Endothelial cell of umbilical vein (primary cell): Measurements from ENCODE around the gene HAVCR1. TPM values are rescaled to one million over a fixed set of nuclear protein-coding genes. Genes with fewer than 3 reads are reported as not detected.
"Not testable (repeated sequence)": the region's sequence is repeated elsewhere in the genome, so short reads cannot be mapped to it uniquely, and the experiment has no call there.

Source experiments
- BruUV-seq: library from RNA; stranded (reverse); fragments of 400-500 nt; replicated peaks from 2 replicates; lab custom pipeline; 2021; lab: Mats Ljungman, UMichigan
- CTCF ChIA-PET: fragments of 300-600, 350-600 bp; sonication (Branson Sonifier 250); formaldehyde crosslinking; loops from one replicate; lab custom pipeline; 2021; ENCODE audit warnings: antibody characterized with exemption, inconsistent platforms; lab: Charles Lee
- POLR2A ChIA-PET: fragments of 300-600, 350-600 bp; sonication (Branson Sonifier 250); formaldehyde crosslinking; loops from one replicate; lab custom pipeline; 2021; ENCODE audit warnings: antibody characterized with exemption, inconsistent platforms; lab: Charles Lee
- DNase-seq: peaks from one replicate; pipeline ENCODE4 v3.0.0-alpha.2; 2011; ENCODE audit warnings: low read depth, low spot score
- FAIRE-seq: peaks from 2 replicates; lab custom pipeline; 2011; peaks lifted over from hg19 to GRCh38; lab: Jason Lieb, UNC
- H2AFZ ChIP-seq: 2 replicates; pipeline ENCODE4 v1.6.0; 2012; ENCODE audit warnings: low read depth, low read length, control low read depth, inconsistent platforms
- H3K27ac ChIP-seq: 2 replicates; pipeline ENCODE4 v1.5.1; 2011; ENCODE audit warnings: low read depth, mild to moderate bottlenecking, control low read depth, low read length, moderate library complexity; ENCODE audit not compliant: insufficient read depth
- H3K27me3 ChIP-seq, 2 experiments: 2 replicates each; pipeline versions ENCODE4 v1.6.0 to v1.6.1; 2011; ENCODE audit warnings: low read length in 2 of 2, mixed read lengths in 1 of 2; ENCODE audit not compliant: control insufficient read depth in 2 of 2, insufficient read depth in 2 of 2
- H3K36me3 ChIP-seq, 2 experiments: 2 replicates in 1 of 2; 3 replicates in 1 of 2; pipeline ENCODE4 v1.5.1; 2011; ENCODE audit warnings: low read length in 2 of 2, mild to moderate bottlenecking in 1 of 2, moderate library complexity in 1 of 2; ENCODE audit not compliant: control insufficient read depth in 2 of 2, insufficient read depth in 2 of 2; ENCODE audit errors: extremely low read depth in 1 of 2
- H3K4me1 ChIP-seq: 3 replicates; pipeline ENCODE4 v1.5.1; 2011; ENCODE audit warnings: mild to moderate bottlenecking, low read length; ENCODE audit not compliant: control insufficient read depth, insufficient read depth; ENCODE audit errors: extremely low read depth
- H3K4me2 ChIP-seq: 2 replicates; pipeline ENCODE4 v1.6.1; 2011; ENCODE audit warnings: low read length, control low read depth, mixed read lengths; ENCODE audit not compliant: insufficient read depth
- H3K4me3 ChIP-seq, 3 experiments: fragments of 200-600 bp in 1 of 3; sonication (generic), shearing (Covaris generic) in 1 of 3; replicated peaks in 1 of 3; 2 replicates each; pipeline ENCODE4 v1.5.1; 2011 to 2016; ENCODE audit warnings: control low read depth in 3 of 3, low read length in 3 of 3, mild to moderate bottlenecking in 2 of 3, inconsistent platforms in 1 of 3, low read depth in 1 of 3, moderate library complexity in 1 of 3; ENCODE audit not compliant: insufficient read depth in 1 of 3
- H3K79me2 ChIP-seq: 2 replicates; pipeline ENCODE4 v1.6.0; 2012; ENCODE audit warnings: low read length, inconsistent platforms; ENCODE audit not compliant: control insufficient read depth, insufficient read depth
- H3K9ac ChIP-seq: replicated peaks from 2 replicates; pipeline ENCODE3; 2011; ENCODE audit warnings: low read length, control low read depth; ENCODE audit not compliant: insufficient read depth; ENCODE audit errors: extremely low read depth
- H3K9me1 ChIP-seq: replicated peaks from 3 replicates; pipeline ENCODE4 v1.6.0; 2011; ENCODE audit warnings: mild to moderate bottlenecking, low read length; ENCODE audit not compliant: control insufficient read depth, insufficient read depth; ENCODE audit errors: extremely low read depth
- H3K9me3 ChIP-seq: replicated peaks from 2 replicates; pipeline ENCODE4 v1.5.1; 2012; ENCODE audit warnings: low read length, inconsistent platforms; ENCODE audit not compliant: control insufficient read depth, insufficient read depth
- H4K20me1 ChIP-seq: replicated peaks from 2 replicates; pipeline ENCODE3; 2011; ENCODE audit warnings: mild to moderate bottlenecking, low read length; ENCODE audit not compliant: control insufficient read depth, insufficient read depth; ENCODE audit errors: extremely low read depth
- CTCF ChIP-seq, 2 donors: IDR thresholded peaks; 1 replicate in 1 of 2; 2 replicates in 1 of 2; pipeline ENCODE4 v1.5.1; 2011; ENCODE audit warnings: low read length in 2 of 2, mild to moderate bottlenecking in 2 of 2, moderate library complexity in 2 of 2, control low read depth in 1 of 2, inconsistent platforms in 1 of 2, low read depth in 1 of 2; ENCODE audit not compliant: insufficient read depth in 1 of 2; ENCODE audit errors: extremely low read depth in 1 of 2
- EZH2 ChIP-seq: IDR thresholded peaks from 2 replicates; pipeline ENCODE4 v1.6.1; 2012; ENCODE audit warnings: borderline replicate concordance, low read depth, mild to moderate bottlenecking, moderate library complexity, low read length, inconsistent platforms; ENCODE audit not compliant: severe bottlenecking
- FOS ChIP-seq: IDR thresholded peaks from 2 replicates; pipeline ENCODE4 v1.6.1; 2011; ENCODE audit warnings: mild to moderate bottlenecking, low read length, moderate library complexity, borderline replicate concordance; ENCODE audit not compliant: insufficient read depth
- GATA2 ChIP-seq: IDR thresholded peaks from 2 replicates; pipeline ENCODE4 v1.7.0; 2011; ENCODE audit warnings: low read depth, mild to moderate bottlenecking, moderate library complexity, mixed read lengths, low read length; ENCODE audit not compliant: insufficient read length, insufficient read depth
- JUN ChIP-seq: IDR thresholded peaks from 2 replicates; pipeline ENCODE4 v1.6.1; 2011; ENCODE audit warnings: borderline replicate concordance, low read depth; ENCODE audit not compliant: insufficient read length, insufficient read depth
- MAX ChIP-seq: IDR thresholded peaks from 2 replicates; pipeline ENCODE4 v1.6.1; 2011; ENCODE audit not compliant: insufficient read depth, insufficient read length
- MYC ChIP-seq: IDR thresholded peaks from one replicate; pipeline ENCODE4 v1.6.1; 2011; ENCODE audit warnings: mild to moderate bottlenecking, low read depth, low read length
- POLR2A ChIP-seq: IDR thresholded peaks from 2 replicates; pipeline ENCODE4 v1.6.1; 2012; ENCODE audit warnings: low read depth, mild to moderate bottlenecking, control low read depth, low read length
- POLR2AphosphoS5 ChIP-seq: IDR thresholded peaks from 2 replicates; pipeline ENCODE4 v1.6.1; 2012; ENCODE audit warnings: low read depth, mild to moderate bottlenecking, control low read depth, low read length, moderate library complexity; ENCODE audit not compliant: insufficient read depth
- dilution Hi-C: fragments of 300-500 bp; cut with MboI; formaldehyde crosslinking; loops from one replicate; pipeline ENCODE4 v1.15.0; 2019; ENCODE audit warnings: low sequenced_read_pairs; ENCODE audit not compliant: extremely low pct_ligation_motif_present
- intact Hi-C: fragments of 100-400 bp; cut with micrococcal nuclease; formaldehyde crosslinking; loops from one replicate; pipeline ENCODE4 v1.10.0; 2022
- polyA plus RNA-seq, 4 experiments: library from polyadenylated mRNA; depleted of rRNA in 3 of 4; stranded (reverse) in 3 of 4; unstranded in 1 of 4; fragments of >200 nt; gene quantifications; 2 replicates each; pipeline versions ENCODE4 v1.2.1 to v1.2.3, GENCODE V29; 2011 to 2012; ENCODE audit warnings: missing spikeins in 1 of 4
- total RNA-seq: library from RNA; stranded (reverse); gene quantifications from 2 replicates; pipeline ENCODE4 v1.2.3, GENCODE V29; 2021

Gene HAVCR1
- total and polyA plus RNA-seq, 2 donors (not counting 3 experiments of a cell fraction or from before 2014, with no cell fraction given), result not detected

- Histone ChIP-seq H3K9ac (no peak overlapping the region), H3K9me3 (no peaks in the 10 kb centered on the region), H3K4me3 (no peak overlapping the region), H3K79me2 (no peaks in the 10 kb centered on the region), H3K4me2 (no peak overlapping the region), H3K9me1 (no peaks in the 10 kb centered on the region), H2AFZ (no peak overlapping the region), H3K36me3 (no peaks in the 10 kb centered on the region), H3K27me3 (no peaks in the 10 kb centered on the region), H4K20me1 (no peaks in the 10 kb centered on the region), H3K27ac (no peak overlapping the region), H3K4me1 (no peaks in the 10 kb centered on the region)
- FAIRE-seq (no peak), DNase-seq (no peak)
- CTCF ChIA-PET, result no interaction called here
- intact Hi-C loops (no loop called here), dilution Hi-C loops (no loop called here)
- no TSS peak for BruUV-seq
- TF ChIP-seq MAX (no peak), GATA2 (no peak), POLR2A (no peak), JUN (no peak), CTCF (IDR thresholded peaks at IDR 0.05; ENCODE audit: extremely low read depth in 1 of 2, insufficient read depth in 1 of 2, low read depth in 1 of 2, low read length in 2 of 2) (no peak), MYC (no peak), POLR2AphosphoS5 (no peak), EZH2 (no peak), FOS (no peak)
- POLR2A ChIA-PET, result no interaction called here
Observed at GRCh38 chr5:157047898-157048297, 11.0 kb downstream of the HAVCR1 start.

- dilution Hi-C loops, result not testable (repeated sequence)
Observed at GRCh38 chr5:157047016-157047415, 11.9 kb downstream of the HAVCR1 start.

More at GRCh38 chr5:157047016-157047415, 11.9 kb downstream of the HAVCR1 start:
- H3K79me2 ChIP-seq, DNase-seq, H3K9me3 ChIP-seq, CTCF ChIA-PET, BruUV-seq, FAIRE-seq, H3K4me3 ChIP-seq, H3K27ac ChIP-seq, intact Hi-C loops, H3K27me3 ChIP-seq, H3K9ac ChIP-seq, H3K4me1 ChIP-seq, H4K20me1 ChIP-seq, H3K36me3 ChIP-seq, H2AFZ ChIP-seq, H3K9me1 ChIP-seq, H3K4me2 ChIP-seq, POLR2A ChIA-PET: not testable (repeated sequence)
